ENCODE results near the gene TNFSF18. TPM values are rescaled to one million over a fixed set of nuclear protein-coding genes. Genes with fewer than 3 reads are reported as not detected.

Gene TNFSF18, protein sequence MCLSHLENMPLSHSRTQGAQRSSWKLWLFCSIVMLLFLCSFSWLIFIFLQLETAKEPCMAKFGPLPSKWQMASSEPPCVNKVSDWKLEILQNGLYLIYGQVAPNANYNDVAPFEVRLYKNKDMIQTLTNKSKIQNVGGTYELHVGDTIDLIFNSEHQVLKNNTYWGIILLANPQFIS
- not detected for total RNA-seq (ENCODE audit: unreplicated experiment)
- long read RNA-seq, result 0 reads

DNA sequence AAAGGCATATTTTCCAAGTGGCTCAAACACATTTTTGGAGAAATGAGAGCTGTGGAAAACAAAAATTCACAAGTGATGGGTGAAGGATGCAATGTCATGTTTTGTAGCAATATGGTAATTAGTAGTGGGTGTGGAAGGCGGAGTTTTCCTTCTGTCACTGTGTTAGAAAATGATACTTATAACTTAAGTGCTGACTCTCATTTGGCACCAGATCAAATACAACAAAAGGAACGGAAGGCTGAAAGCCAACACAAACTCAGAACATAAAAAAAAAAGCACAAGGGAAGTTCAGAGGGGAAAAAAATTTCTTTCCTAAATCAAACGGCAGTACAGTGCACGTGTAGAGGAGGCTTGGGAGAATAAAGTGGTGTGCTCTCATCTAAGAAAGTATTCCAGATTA is at the start of gene TNFSF18:
Gene TNFSF18, minus strand, starts transcription at position 77 of the 400 bp plus-strand sequence. Its CDS starts 45 bp downstream, at position 32.
- DNase-seq, result no peak
- Mint-ChIP-seq H3K27ac (ENCODE audit: unreplicated experiment) (no peak within 1 kb of the TSS), H3K27me3 (ENCODE audit: unreplicated experiment) (no peaks in the 10 kb centered on the region), H3K36me3 (ENCODE audit: unreplicated experiment) (no peaks in the 10 kb centered on the region), H3K4me3 (ENCODE audit: unreplicated experiment) (no peak within 1 kb of the TSS), H3K9me3 (ENCODE audit: unreplicated experiment) (no peaks in the 10 kb centered on the region), H3K4me1 (ENCODE audit: low read depth, unreplicated experiment) (no peaks in the 10 kb centered on the region)
- TF ChIP-seq, protein P1, sequence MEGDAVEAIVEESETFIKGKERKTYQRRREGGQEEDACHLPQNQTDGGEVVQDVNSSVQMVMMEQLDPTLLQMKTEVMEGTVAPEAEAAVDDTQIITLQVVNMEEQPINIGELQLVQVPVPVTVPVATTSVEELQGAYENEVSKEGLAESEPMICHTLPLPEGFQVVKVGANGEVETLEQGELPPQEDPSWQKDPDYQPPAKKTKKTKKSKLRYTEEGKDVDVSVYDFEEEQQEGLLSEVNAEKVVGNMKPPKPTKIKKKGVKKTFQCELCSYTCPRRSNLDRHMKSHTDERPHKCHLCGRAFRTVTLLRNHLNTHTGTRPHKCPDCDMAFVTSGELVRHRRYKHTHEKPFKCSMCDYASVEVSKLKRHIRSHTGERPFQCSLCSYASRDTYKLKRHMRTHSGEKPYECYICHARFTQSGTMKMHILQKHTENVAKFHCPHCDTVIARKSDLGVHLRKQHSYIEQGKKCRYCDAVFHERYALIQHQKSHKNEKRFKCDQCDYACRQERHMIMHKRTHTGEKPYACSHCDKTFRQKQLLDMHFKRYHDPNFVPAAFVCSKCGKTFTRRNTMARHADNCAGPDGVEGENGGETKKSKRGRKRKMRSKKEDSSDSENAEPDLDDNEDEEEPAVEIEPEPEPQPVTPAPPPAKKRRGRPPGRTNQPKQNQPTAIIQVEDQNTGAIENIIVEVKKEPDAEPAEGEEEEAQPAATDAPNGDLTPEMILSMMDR (IDR thresholded peaks at IDR 0.05; ENCODE audit: partially characterized antibody, unreplicated experiment), result no peak

DNA sequence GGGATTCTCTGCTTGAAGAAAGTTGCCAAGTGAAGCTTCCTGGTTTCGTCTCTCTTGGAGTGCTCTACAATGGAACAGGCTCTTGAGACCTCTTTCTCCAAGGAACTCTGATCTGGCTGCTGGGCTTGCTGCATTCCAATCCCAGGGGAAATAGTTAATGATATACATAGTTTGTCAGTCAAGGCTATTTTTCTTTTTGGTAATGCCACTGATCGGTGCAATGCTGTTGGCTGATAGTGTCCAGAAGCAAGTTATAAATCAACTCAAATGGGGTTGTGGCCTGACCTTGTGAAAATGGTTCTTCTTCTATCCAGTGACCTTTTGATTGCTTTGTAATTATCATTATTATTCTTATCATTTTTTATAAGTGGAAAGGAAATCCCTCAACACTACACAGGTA is 48.4 kb upstream of the TNFSF18 start:
- no peak for DNase-seq
- Mint-ChIP-seq H3K27me3 (ENCODE audit: unreplicated experiment) (no peaks in the 10 kb centered on the region), H3K4me3 (ENCODE audit: unreplicated experiment) (no peak overlapping the region), H3K4me1 (ENCODE audit: low read depth, unreplicated experiment) (no peaks in the 10 kb centered on the region), H3K9me3 (ENCODE audit: unreplicated experiment) (no peaks in the 10 kb centered on the region), H3K36me3 (ENCODE audit: unreplicated experiment) (no peaks in the 10 kb centered on the region), H3K27ac (ENCODE audit: unreplicated experiment) (no peak overlapping the region)
- TF ChIP-seq, protein P1 (IDR thresholded peaks at IDR 0.05; ENCODE audit: partially characterized antibody, unreplicated experiment), result no peak

- Mint-ChIP-seq H3K27ac (ENCODE audit: unreplicated experiment) (no peak overlapping the region), H3K36me3 (ENCODE audit: unreplicated experiment) (no peaks in the 10 kb centered on the region), H3K4me3 (ENCODE audit: unreplicated experiment) (no peak overlapping the region), H3K27me3 (ENCODE audit: unreplicated experiment) (no peaks in the 10 kb centered on the region), H3K4me1 (ENCODE audit: low read depth, unreplicated experiment) (no peaks in the 10 kb centered on the region), H3K9me3 (ENCODE audit: unreplicated experiment) (no peaks in the 10 kb centered on the region)
- no peak for DNase-seq
- TF ChIP-seq, protein P1 (IDR thresholded peaks at IDR 0.05; ENCODE audit: partially characterized antibody, unreplicated experiment), result no peak
Observed at GRCh38 chr1:173098117-173098516, 47.4 kb upstream of the TNFSF18 start.

GRCh38 chr1:173097001-173097400 is 46.3 kb upstream of the TNFSF18 start:
- TF ChIP-seq, protein P1 (IDR thresholded peaks at IDR 0.05; ENCODE audit: partially characterized antibody, unreplicated experiment), result no peak
- Mint-ChIP-seq H3K9me3 (ENCODE audit: unreplicated experiment) (no peaks in the 10 kb centered on the region), H3K27me3 (ENCODE audit: unreplicated experiment) (no peaks in the 10 kb centered on the region), H3K27ac (ENCODE audit: unreplicated experiment) (no peak overlapping the region), H3K4me1 (ENCODE audit: low read depth, unreplicated experiment) (no peaks in the 10 kb centered on the region), H3K36me3 (ENCODE audit: unreplicated experiment) (no peaks in the 10 kb centered on the region), H3K4me3 (ENCODE audit: unreplicated experiment) (no peak overlapping the region)
- DNase-seq, result no peak

GRCh38 chr1:173095632-173096031 is 44.9 kb upstream of the TNFSF18 start:
- no peak for DNase-seq
- no peak overlapping the region for H3K4me3 Mint-ChIP-seq (ENCODE audit: unreplicated experiment)
- no peaks in the 10 kb centered on the region for H3K36me3 Mint-ChIP-seq (ENCODE audit: unreplicated experiment)
- H3K4me1 Mint-ChIP-seq (ENCODE audit: low read depth, unreplicated experiment), result no peaks in the 10 kb centered on the region
- H3K27ac Mint-ChIP-seq (ENCODE audit: unreplicated experiment), result no peak overlapping the region
- no peaks in the 10 kb centered on the region for H3K27me3 Mint-ChIP-seq (ENCODE audit: unreplicated experiment)
- no peaks in the 10 kb centered on the region for H3K9me3 Mint-ChIP-seq (ENCODE audit: unreplicated experiment)
- TF ChIP-seq, protein P1 (IDR thresholded peaks at IDR 0.05; ENCODE audit: partially characterized antibody, unreplicated experiment), result no peak
